Peyer's patch (tissue), 4 donors: Measurements from ENCODE around the gene CBLIF.

Experiments
- POLR2A ChIP-seq, 2 donors: fragments of 450-650 bp; IDR thresholded peaks; one replicate each; pipeline ENCODE4 v1.5.1; 2017; ENCODE audit warnings: antibody characterized with exemption in 2 of 2, mild to moderate bottlenecking in 2 of 2, moderate library complexity in 2 of 2
- TF ChIP-seq, protein P1 (sequence below), 6 experiments: fragments of 450-650 bp in 4 of 6; fragments of 200-600 bp in 2 of 6; sonication (generic) in 1 of 6; IDR thresholded peaks; one replicate each; pipeline ENCODE4 v1.5.1; 2017 to 2019; ENCODE audit warnings: antibody characterized with exemption in 6 of 6, mild to moderate bottlenecking in 3 of 6, moderate library complexity in 1 of 6

- TF ChIP-seq, protein P1, sequence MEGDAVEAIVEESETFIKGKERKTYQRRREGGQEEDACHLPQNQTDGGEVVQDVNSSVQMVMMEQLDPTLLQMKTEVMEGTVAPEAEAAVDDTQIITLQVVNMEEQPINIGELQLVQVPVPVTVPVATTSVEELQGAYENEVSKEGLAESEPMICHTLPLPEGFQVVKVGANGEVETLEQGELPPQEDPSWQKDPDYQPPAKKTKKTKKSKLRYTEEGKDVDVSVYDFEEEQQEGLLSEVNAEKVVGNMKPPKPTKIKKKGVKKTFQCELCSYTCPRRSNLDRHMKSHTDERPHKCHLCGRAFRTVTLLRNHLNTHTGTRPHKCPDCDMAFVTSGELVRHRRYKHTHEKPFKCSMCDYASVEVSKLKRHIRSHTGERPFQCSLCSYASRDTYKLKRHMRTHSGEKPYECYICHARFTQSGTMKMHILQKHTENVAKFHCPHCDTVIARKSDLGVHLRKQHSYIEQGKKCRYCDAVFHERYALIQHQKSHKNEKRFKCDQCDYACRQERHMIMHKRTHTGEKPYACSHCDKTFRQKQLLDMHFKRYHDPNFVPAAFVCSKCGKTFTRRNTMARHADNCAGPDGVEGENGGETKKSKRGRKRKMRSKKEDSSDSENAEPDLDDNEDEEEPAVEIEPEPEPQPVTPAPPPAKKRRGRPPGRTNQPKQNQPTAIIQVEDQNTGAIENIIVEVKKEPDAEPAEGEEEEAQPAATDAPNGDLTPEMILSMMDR (IDR thresholded peaks at IDR 0.05) = no peak
- no peak for TF ChIP-seq POLR2A (IDR thresholded peaks at IDR 0.05)
These were observed 65.8 kb downstream of the CBLIF start for GRCh38 chr11:59779487-59779886.
